ENCODE data around the gene RCAN1.
A peak's percentile ranks its signal among the peaks of the same experiment; 100 is the strongest.

Gene RCAN1

DNA sequence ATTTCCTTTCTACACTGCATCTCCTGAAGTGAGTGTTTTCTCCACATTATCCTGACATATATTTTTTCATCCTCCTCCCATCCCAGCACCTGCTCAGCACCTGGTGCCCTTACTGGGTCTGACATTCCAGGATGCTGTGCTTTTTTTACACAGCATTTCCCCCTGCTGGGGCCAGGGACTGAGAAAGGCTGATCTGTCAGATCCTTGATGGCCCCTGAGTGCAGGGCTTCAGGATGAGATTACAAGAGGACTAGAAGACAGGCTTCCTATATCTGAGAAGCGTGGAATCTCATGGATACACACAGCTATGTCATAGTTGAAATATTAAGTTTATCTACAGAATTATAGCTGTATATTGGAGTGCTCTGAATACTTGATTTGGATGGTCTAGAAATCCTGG, 24.4 kb downstream of the RCAN1 start:
- CTCF ChIA-PET: interaction anchor here (0.6 to 5.2 kb wide), 3 partner anchors 11 to 40 kb away, joined by 3 to 49 read pairs (median 4); no protein-coding TSS in a partner anchor
- no peak for DNase-seq (ENCODE audit: extremely low spot score)
- POLR2A ChIA-PET: no interaction called here
- TF ChIP-seq, protein P1, sequence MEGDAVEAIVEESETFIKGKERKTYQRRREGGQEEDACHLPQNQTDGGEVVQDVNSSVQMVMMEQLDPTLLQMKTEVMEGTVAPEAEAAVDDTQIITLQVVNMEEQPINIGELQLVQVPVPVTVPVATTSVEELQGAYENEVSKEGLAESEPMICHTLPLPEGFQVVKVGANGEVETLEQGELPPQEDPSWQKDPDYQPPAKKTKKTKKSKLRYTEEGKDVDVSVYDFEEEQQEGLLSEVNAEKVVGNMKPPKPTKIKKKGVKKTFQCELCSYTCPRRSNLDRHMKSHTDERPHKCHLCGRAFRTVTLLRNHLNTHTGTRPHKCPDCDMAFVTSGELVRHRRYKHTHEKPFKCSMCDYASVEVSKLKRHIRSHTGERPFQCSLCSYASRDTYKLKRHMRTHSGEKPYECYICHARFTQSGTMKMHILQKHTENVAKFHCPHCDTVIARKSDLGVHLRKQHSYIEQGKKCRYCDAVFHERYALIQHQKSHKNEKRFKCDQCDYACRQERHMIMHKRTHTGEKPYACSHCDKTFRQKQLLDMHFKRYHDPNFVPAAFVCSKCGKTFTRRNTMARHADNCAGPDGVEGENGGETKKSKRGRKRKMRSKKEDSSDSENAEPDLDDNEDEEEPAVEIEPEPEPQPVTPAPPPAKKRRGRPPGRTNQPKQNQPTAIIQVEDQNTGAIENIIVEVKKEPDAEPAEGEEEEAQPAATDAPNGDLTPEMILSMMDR (IDR thresholded peaks at IDR 0.05; ENCODE audit: control extremely low read depth, extremely low read depth, low read depth, missing control alignments): no peak

DNA sequence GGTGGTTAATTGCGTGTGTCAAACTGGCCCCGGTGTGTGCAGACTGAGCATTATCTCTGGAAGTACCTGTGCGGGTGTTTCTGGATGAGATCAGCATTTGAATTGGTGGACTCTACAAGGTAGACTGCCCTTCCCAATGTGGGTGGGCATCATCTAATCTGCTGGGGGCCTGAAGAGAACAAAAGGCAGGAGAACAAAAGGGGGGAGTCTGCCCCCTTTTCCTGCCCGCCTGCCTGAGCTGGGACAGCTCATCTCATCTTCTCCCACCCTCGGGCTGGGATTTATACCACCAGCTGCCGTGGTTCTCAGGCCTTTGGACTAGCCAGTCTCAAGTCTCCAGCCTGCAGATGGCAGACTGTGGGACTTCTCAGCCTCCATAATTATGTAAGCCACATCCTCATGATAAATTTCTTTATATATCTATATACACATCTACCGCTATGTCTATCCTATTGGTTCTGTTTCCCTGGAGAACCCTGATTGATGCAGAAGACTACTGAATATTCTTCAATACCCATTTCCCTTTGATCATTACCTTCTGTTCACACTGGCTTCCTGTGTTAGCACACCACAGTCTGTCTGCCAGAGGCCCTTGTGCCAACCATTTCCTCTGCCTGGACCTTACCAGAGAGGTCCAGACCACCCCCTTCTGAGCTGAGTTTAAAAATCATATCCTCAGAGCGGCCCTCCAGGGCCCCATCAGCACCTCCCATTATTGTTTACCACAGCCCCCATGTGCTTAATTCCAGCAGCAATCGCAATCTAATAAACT, 25.2 kb downstream of the RCAN1 start:
- ChIA-PET POLR2A (no interaction called here), CTCF (interaction anchor here (5.2 kb wide), 1 partner anchor 13 kb away, joined by 49 read pairs; no protein-coding TSS in a partner anchor)

DNA sequence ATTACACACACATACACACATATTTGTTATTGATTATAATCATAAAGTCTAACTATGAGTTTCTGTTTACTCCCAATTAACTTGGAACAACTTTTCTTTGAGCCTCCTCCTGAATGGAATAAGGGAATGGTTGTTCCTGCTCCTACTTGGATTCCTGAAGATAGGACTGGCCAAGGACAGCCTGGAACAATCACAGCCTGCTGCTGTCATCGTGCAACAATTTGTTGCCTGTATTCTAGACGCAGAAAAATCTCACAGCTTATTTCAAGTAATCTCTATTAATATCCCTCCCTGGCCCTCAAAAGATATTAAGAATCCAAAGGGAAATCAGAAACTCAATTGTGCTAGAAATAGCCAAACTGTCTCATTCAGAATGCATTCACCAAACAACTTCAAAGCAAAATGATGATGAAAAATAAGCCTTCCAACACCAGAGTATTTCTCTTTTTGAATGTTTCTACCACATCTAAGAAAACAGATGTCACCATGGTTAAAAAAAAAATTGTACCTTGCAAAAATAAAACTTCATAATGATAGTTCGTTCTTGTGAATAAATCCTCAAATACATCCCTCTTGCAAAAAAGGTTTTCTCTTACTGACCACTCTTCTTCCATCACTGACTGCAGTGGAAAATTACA, 30.9 kb downstream of the RCAN1 start:
- TF ChIP-seq, protein P1 (IDR thresholded peaks at IDR 0.05; ENCODE audit: control extremely low read depth, extremely low read depth, low read depth, missing control alignments): no peak
- CTCF ChIA-PET: interaction anchor here (1.0 to 2.8 kb wide), 3 partner anchors 18 to 222 kb away, joined by 3 to 21 read pairs (median 4); partner anchors contain the start of gene KCNE1
- DNase-seq (ENCODE audit: extremely low spot score): no peak
- POLR2A ChIA-PET: no interaction called here

More for the DNA sequence above, 25.2 kb downstream of the RCAN1 start:
- no peak for DNase-seq (ENCODE audit: extremely low spot score)
- TF ChIP-seq, protein P1 (IDR thresholded peaks at IDR 0.05; ENCODE audit: control extremely low read depth, extremely low read depth, low read depth, missing control alignments): no peak

DNA sequence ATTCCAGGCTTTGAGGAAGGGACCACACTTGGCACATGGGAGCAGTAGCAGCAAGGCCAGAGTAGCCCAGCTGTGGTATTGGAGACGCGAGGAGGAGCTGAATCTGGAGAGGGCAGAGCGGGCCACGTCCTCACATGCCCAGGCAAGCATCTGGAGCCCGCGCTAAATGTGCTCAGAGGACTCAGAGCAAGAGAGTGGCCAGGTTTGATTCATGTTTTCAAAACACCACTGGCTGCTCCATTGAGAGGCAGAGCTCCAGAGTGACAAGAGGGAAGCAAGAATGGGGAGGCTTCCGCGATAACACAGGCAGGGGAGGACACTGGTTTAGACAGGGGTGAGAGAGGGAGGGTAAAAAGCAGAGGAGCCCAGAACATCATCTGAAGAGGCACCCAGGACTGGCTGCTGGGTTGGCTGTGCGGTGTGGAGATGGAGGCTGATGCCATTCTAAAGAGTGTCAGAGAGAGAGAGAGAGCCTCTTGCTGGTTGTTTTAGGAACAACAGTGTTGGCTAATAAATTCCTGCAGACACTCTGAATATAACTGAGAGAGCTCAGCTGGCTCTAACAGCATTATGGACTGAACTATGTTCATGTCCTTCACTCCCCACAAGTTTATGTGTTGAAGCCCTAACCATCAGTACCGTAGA, 32.3 kb downstream of the RCAN1 start:
- ChIA-PET CTCF (interaction anchor here (0.6 to 2.8 kb wide), 21 partner anchors 9 to 83 kb away, joined by 3 to 25 read pairs (median 4); partner anchors contain the start of gene KCNE1), POLR2A (no interaction called here)
- DNase-seq (ENCODE audit: extremely low spot score): peak; percentile 64
- TF ChIP-seq, protein P1 (IDR thresholded peaks at IDR 0.05; ENCODE audit: control extremely low read depth, extremely low read depth, low read depth, missing control alignments): peak; percentile 33

DNA sequence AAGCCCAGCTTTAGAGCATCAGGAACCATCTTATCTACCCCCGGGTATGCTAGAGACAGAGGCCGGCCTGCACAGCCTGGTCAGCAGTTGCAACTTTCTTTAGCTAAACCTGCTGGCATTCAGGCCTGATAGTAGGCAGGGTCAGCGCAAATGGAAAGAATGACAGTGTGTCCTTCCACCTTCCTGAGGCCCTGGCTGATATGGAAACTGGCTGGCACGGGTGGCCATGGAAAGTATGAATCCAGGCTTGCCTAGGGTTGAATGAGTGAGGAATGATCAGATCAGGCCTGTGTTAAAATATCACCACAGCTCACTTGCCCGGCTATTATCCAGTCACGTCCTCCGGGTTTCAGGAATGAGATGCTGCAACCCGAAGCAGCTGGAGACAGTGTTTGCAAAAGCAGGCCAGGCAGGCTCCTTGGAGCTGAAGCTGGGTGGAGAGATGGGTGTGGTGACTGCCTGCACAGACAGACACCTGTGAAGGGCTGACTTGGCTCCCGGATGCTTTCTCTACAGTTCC, 34.7 kb downstream of the RCAN1 start:
- no peak for DNase-seq (ENCODE audit: extremely low spot score)
- ChIA-PET CTCF (interaction anchor here (0.9 to 3.3 kb wide), 6 partner anchors 10 to 70 kb away, joined by 3 to 14 read pairs (median 4); no protein-coding TSS in a partner anchor), POLR2A (no interaction called here)
- TF ChIP-seq, protein P1 (IDR thresholded peaks at IDR 0.05; ENCODE audit: control extremely low read depth, extremely low read depth, low read depth, missing control alignments): no peak

DNA sequence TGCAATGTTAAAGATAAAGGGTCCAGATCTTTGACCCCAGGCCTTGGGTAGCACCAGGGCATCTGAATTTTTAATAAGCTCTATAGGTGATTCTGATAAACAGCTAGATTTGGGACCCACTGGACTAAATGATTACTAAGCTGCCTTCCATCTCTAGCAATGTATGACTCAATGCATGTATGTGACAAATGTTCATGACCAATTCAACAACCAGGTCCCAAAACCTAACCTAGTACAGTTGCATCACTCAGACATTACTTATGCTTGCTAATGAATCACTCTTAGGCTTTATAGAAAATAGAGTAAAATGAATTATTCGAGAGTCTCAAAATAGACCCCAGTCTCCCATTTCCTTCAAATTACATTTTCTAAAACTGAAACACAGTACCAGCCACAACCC, 35.5 kb downstream of the RCAN1 start:
- TF ChIP-seq, protein P1 (IDR thresholded peaks at IDR 0.05; ENCODE audit: control extremely low read depth, extremely low read depth, low read depth, missing control alignments): no peak
- no peak for DNase-seq (ENCODE audit: extremely low spot score)
- ChIA-PET POLR2A (no interaction called here), CTCF (interaction anchor here (1.2 to 3.3 kb wide), 5 partner anchors 11 to 69 kb away, joined by 3 to 14 read pairs (median 5); no protein-coding TSS in a partner anchor)

Measured in GM10248 (cell line).